HCT116 (cell line): ENCODE data around the gene PRKCH. TPM values are rescaled to one million over a fixed set of nuclear protein-coding genes. Genes with fewer than 3 reads are reported as not detected.

Experiments
- ATAC-seq: fragments of 200-7000 bp; cut with Tn5 transposase; 2 replicates; pipeline ENCODE4 v1.9.1; 2020; ENCODE audit warnings: mild to moderate bottlenecking, moderate library complexity
- BruUV-seq: library from RNA; stranded (reverse); fragments of 400-500 nt; replicated peaks from 2 replicates; lab custom pipeline; 2021; lab: Mats Ljungman, UMichigan
- CTCF ChIA-PET: fragments of 300-600 bp; sonication (Branson Sonifier 250); formaldehyde crosslinking; loops from one replicate; lab custom pipeline; 2021; ENCODE audit warnings: antibody characterized with exemption; lab: Charles Lee
- POLR2A ChIA-PET: fragments of 300-600, 350-600 bp; sonication (Branson Sonifier 250); formaldehyde crosslinking; loops from one replicate; lab custom pipeline; 2021; ENCODE audit warnings: antibody characterized with exemption; lab: Charles Lee
- RAD21 ChIA-PET, 2 experiments: fragments of 300-600 bp; sonication (Branson Sonifier 250); formaldehyde crosslinking; loops; one replicate each; lab custom pipeline; 2023; ENCODE audit warnings: low total read pairs in 2 of 2; ENCODE audit not compliant: uncharacterized antibody in 2 of 2, unreplicated experiment in 2 of 2, low non-redundant PET in 1 of 2; lab: Charles Lee
- DNase-seq: peaks from one replicate; pipeline ENCODE4 v3.0.0-alpha.2; 2010; ENCODE audit warnings: low read depth, low spot score
- H2AFZ ChIP-seq: fragments of 200-600 bp; shearing (Covaris generic), sonication (generic); 2 replicates; pipeline ENCODE4 v1.6.1; 2017; ENCODE audit warnings: low read depth, mixed run types, mixed read lengths, antibody characterized with exemption, low read length; ENCODE audit not compliant: poor library complexity, severe bottlenecking
- H3K27ac ChIP-seq: 2 replicates; pipeline ENCODE4 v1.5.1; 2012; ENCODE audit warnings: low read depth, low read length
- H3K27me3 ChIP-seq: fragments of 200-600 bp; sonication (generic); 2 replicates; pipeline ENCODE4 v1.6.1; 2016; ENCODE audit warnings: mixed run types, low read length, mixed read lengths; ENCODE audit not compliant: insufficient read depth
- H3K36me3 ChIP-seq, 2 experiments: fragments of 200-500 bp in 1 of 2; fragments of 200-600 bp in 1 of 2; sonication (Bioruptor generic) in 1 of 2; sonication (generic) in 1 of 2; 2 replicates each; pipeline versions ENCODE4 v1.5.1 to v1.6.1; 2014 to 2016; ENCODE audit warnings: low read length in 2 of 2, inconsistent platforms in 1 of 2, mixed read lengths in 1 of 2, mixed run types in 1 of 2; ENCODE audit not compliant: insufficient read depth in 2 of 2, control insufficient read depth in 1 of 2
- H3K4me1 ChIP-seq, 2 experiments: fragments of 200-600 bp in 1 of 2; sonication (generic) in 1 of 2; 2 replicates each; pipeline versions ENCODE4 v1.5.1 to v1.6.1; 2012 to 2017; ENCODE audit warnings: low read length in 2 of 2, inconsistent platforms in 1 of 2, mild to moderate bottlenecking in 1 of 2, mixed read lengths in 1 of 2, mixed run types in 1 of 2, moderate library complexity in 1 of 2; ENCODE audit not compliant: insufficient read depth in 2 of 2, control insufficient read depth in 1 of 2
- H3K4me2 ChIP-seq: fragments of 200-600 bp; sonication (generic); 2 replicates; pipeline ENCODE4 v1.6.1; 2017; ENCODE audit warnings: mixed run types, low read length, mixed read lengths
- H3K4me3 ChIP-seq, 2 experiments: fragments of 200-600 bp in 1 of 2; sonication (generic) in 1 of 2; replicated peaks in 1 of 2; 2 replicates each; pipeline ENCODE4 v1.5.1; 2011 to 2016; ENCODE audit warnings: low read length in 2 of 2, control low read depth in 1 of 2, low read depth in 1 of 2, mild to moderate bottlenecking in 1 of 2, mixed read lengths in 1 of 2, mixed run types in 1 of 2
- H3K79me2 ChIP-seq: fragments of 200-600 bp; sonication (generic); 2 replicates; pipeline ENCODE4 v1.6.1; 2017; ENCODE audit warnings: mild to moderate bottlenecking, mixed run types, low read length, moderate library complexity, mixed read lengths; ENCODE audit not compliant: insufficient read depth
- H3K9ac ChIP-seq: fragments of 200-600 bp; sonication (generic); 2 replicates; pipeline ENCODE4 v1.6.1; 2016; ENCODE audit warnings: low read length, mixed read lengths
- H3K9me2 ChIP-seq: fragments of 200-600 bp; sonication (generic), shearing (Covaris generic); 2 replicates; pipeline ENCODE4 v1.6.1; 2017; ENCODE audit warnings: mixed run types, mild to moderate bottlenecking, moderate library complexity; ENCODE audit not compliant: insufficient read depth
- H3K9me3 ChIP-seq, 2 experiments: fragments of 200-500 bp in 1 of 2; fragments of 200-600 bp in 1 of 2; sonication (Bioruptor generic) in 1 of 2; sonication (generic) in 1 of 2; 2 replicates each; pipeline ENCODE4 v1.6.1; 2014 to 2017; ENCODE audit warnings: low read length in 2 of 2, mixed read lengths in 2 of 2, inconsistent platforms in 1 of 2, low read depth in 1 of 2, mild to moderate bottlenecking in 1 of 2, mixed run types in 1 of 2, moderate library complexity in 1 of 2; ENCODE audit not compliant: control insufficient read depth in 1 of 2, insufficient read depth in 1 of 2
- H4K20me1 ChIP-seq: fragments of 200-600 bp; sonication (generic), shearing (Covaris generic); 2 replicates; pipeline ENCODE4 v1.6.1; 2017; ENCODE audit warnings: mixed run types, mild to moderate bottlenecking, moderate library complexity; ENCODE audit not compliant: insufficient read depth
- CEBPB ChIP-seq: IDR thresholded peaks from 2 replicates; pipeline ENCODE4 v1.6.1; 2012; ENCODE audit warnings: low read depth
- EGR1 ChIP-seq: IDR thresholded peaks from 2 replicates; pipeline ENCODE4 v1.6.1; 2012; ENCODE audit warnings: low read depth
- ELF1 ChIP-seq: IDR thresholded peaks from 2 replicates; pipeline ENCODE4 v1.6.1; 2012; ENCODE audit warnings: low read depth, borderline replicate concordance
- EZH2 ChIP-seq: fragments of 200-600 bp; sonication (generic); IDR thresholded peaks from 2 replicates; pipeline ENCODE4 v1.6.1; 2017; ENCODE audit warnings: antibody characterized with exemption, mixed run types
- FOSL1 ChIP-seq: IDR thresholded peaks from 2 replicates; pipeline ENCODE4 v1.6.1; 2012; ENCODE audit warnings: low read depth
- JUND ChIP-seq: IDR thresholded peaks from 2 replicates; pipeline ENCODE4 v1.6.1; 2012
- POLR2A ChIP-seq: IDR thresholded peaks from 2 replicates; pipeline ENCODE4 v1.7.0; 2011; ENCODE audit warnings: borderline replicate concordance; ENCODE audit not compliant: insufficient read depth, insufficient read length; ENCODE audit errors: extremely low read depth
- POLR2AphosphoS5 ChIP-seq: IDR thresholded peaks from 2 replicates; pipeline ENCODE4 v1.6.1; 2011; ENCODE audit warnings: mild to moderate bottlenecking, low read depth, low read length, moderate library complexity
- RAD21 ChIP-seq: IDR thresholded peaks from 2 replicates; pipeline ENCODE4 v1.6.1; 2012; ENCODE audit warnings: low read depth, mild to moderate bottlenecking
- SP1 ChIP-seq: IDR thresholded peaks from 2 replicates; pipeline ENCODE4 v1.6.1; 2012; ENCODE audit warnings: low read depth
- SRF ChIP-seq: IDR thresholded peaks from 2 replicates; pipeline ENCODE4 v1.6.1; 2012; ENCODE audit warnings: low read depth
- TCF7L2 ChIP-seq: IDR thresholded peaks from 2 replicates; pipeline ENCODE4 v1.7.0; 2011; ENCODE audit warnings: borderline replicate concordance, inconsistent platforms; ENCODE audit not compliant: insufficient read depth, insufficient read length; ENCODE audit errors: extremely low read depth
- ZFX ChIP-seq: fragments of 450-650 bp; IDR thresholded peaks from 2 replicates; pipeline ENCODE4 v1.6.1; 2017
- ZNF274 ChIP-seq: fragments of 200-500 bp; sonication (Bioruptor generic); IDR thresholded peaks from 2 replicates; pipeline ENCODE4 v1.6.1; 2014; ENCODE audit warnings: mild to moderate bottlenecking, low read depth, low read length, inconsistent platforms
- intact Hi-C: fragments of 100-400 bp; cut with micrococcal nuclease; formaldehyde crosslinking; loops from 2 replicates; pipeline ENCODE4 v1.10.0; 2022
- total RNA-seq: library from RNA; stranded (reverse); gene quantifications from one replicate; pipeline ENCODE4 v1.2.1, GENCODE V29; 2021; ENCODE audit not compliant: unreplicated experiment
- TF ChIP-seq, protein P1 (sequence below): IDR thresholded peaks from 2 replicates; pipeline ENCODE4 v1.6.1; 2012
- TF ChIP-seq, protein P2 (sequence below): IDR thresholded peaks from 2 replicates; pipeline ENCODE4 v1.6.1; 2012; ENCODE audit warnings: low read depth
- TF ChIP-seq, protein P3 (sequence below): IDR thresholded peaks from 2 replicates; pipeline ENCODE4 v1.6.1; 2011; ENCODE audit warnings: mild to moderate bottlenecking, low read length, moderate library complexity; ENCODE audit not compliant: insufficient replicate concordance; ENCODE audit errors: extremely low read depth
- TF ChIP-seq, protein P4 (sequence below): IDR thresholded peaks from 2 replicates; pipeline ENCODE4 v1.6.1; 2012

The PRKCH gene
- total RNA-seq, 1 experiment from 2014 or later: 16.6 TPM

DNA sequence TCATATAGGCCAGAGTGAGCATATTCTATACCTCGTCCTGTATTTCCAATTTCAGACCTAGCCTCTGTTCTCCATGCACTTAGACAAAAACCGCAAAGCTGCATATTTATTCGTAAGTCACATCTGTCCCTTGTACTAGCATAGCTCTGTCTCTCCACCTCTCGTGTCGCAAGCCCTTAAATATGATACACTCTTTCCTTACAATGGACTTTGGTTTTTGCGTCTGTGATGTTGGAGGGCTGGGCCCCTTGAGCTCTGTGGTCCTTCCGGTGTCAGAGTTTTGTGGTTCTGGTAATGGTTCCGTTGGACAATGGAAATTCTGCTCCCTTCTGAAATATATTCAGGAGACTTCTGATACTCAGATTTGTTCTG lies 11.3 kb downstream of the PRKCH start:
- Histone ChIP-seq H3K36me3 (no peaks in the 10 kb centered on the region), H3K9me2 (no peaks in the 10 kb centered on the region), H3K27ac (no peak overlapping the region), H4K20me1 (no peaks in the 10 kb centered on the region), H3K9ac (no peak overlapping the region), H3K9me3 (no peaks in the 10 kb centered on the region), H2AFZ (no peak overlapping the region), H3K79me2 (no peaks in the 10 kb centered on the region), H3K4me1 (peaks cover 0 to under 1% of the 10 kb centered on the region in 2 experiments; a peak in 2 of 4 replicates), H3K4me2 (no peak overlapping the region), H3K27me3 (no peaks in the 10 kb centered on the region), H3K4me3 (no peak overlapping the region)
- ATAC-seq (no peak), DNase-seq (no peak)
- no peak for TF ChIP-seq EZH2
- TF ChIP-seq, protein P1, sequence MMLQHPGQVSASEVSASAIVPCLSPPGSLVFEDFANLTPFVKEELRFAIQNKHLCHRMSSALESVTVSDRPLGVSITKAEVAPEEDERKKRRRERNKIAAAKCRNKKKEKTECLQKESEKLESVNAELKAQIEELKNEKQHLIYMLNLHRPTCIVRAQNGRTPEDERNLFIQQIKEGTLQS: no peak
- TF ChIP-seq EGR1: no peak
- no peak for TF ChIP-seq ZFX
- no peak for TF ChIP-seq POLR2AphosphoS5
- ChIA-PET POLR2A (no interaction called here), RAD21 (no interaction called here), CTCF (no interaction called here)
- no TSS peak for BruUV-seq
- intact Hi-C loops: no loop called here

DNA sequence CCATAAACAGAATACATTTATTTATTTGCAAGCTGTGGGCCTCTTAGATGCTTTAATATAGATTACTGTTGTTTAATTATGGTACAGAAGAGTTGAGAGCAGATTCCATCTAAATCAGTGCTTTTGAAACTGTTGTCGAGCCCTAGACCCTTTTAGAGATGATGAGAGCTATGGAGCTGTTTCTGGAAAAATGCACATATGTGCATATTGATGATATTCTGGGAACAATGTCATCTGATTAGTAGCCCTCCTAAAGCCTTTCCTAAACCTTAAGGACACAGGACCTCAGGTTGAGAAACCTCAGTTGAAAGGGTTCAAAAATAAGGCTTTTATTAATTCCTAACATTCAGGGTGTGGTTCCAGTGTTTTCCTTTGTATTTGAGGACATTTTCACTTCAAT lies 11.7 kb downstream of the PRKCH start:
- H3K9me3 ChIP-seq: no peaks in the 10 kb centered on the region
- no peak overlapping the region for H3K4me3 ChIP-seq
- RAD21 ChIA-PET: no interaction called here
- no TSS peak for BruUV-seq
- H3K27me3 ChIP-seq: no peaks in the 10 kb centered on the region
- no peak overlapping the region for H3K9ac ChIP-seq
- H3K4me2 ChIP-seq: no peak overlapping the region
- intact Hi-C loops: no loop called here
- H3K27ac ChIP-seq: no peak overlapping the region
- POLR2A ChIA-PET: no interaction called here
- no peak for DNase-seq
- H3K4me1 ChIP-seq: peaks cover 4 to 5% of the 10 kb centered on the region in 2 experiments; a peak in 3 of 4 replicates
- ATAC-seq: no peak
- no peak overlapping the region for H2AFZ ChIP-seq
- H3K36me3 ChIP-seq: no peaks in the 10 kb centered on the region
- CTCF ChIA-PET: no interaction called here
- no peaks in the 10 kb centered on the region for H4K20me1 ChIP-seq
- no peaks in the 10 kb centered on the region for H3K79me2 ChIP-seq
- H3K9me2 ChIP-seq: no peaks in the 10 kb centered on the region
- TF ChIP-seq POLR2AphosphoS5: no peak
- no peak for TF ChIP-seq FOSL1
- TF ChIP-seq SP1: no peak
- TF ChIP-seq, protein P2, sequence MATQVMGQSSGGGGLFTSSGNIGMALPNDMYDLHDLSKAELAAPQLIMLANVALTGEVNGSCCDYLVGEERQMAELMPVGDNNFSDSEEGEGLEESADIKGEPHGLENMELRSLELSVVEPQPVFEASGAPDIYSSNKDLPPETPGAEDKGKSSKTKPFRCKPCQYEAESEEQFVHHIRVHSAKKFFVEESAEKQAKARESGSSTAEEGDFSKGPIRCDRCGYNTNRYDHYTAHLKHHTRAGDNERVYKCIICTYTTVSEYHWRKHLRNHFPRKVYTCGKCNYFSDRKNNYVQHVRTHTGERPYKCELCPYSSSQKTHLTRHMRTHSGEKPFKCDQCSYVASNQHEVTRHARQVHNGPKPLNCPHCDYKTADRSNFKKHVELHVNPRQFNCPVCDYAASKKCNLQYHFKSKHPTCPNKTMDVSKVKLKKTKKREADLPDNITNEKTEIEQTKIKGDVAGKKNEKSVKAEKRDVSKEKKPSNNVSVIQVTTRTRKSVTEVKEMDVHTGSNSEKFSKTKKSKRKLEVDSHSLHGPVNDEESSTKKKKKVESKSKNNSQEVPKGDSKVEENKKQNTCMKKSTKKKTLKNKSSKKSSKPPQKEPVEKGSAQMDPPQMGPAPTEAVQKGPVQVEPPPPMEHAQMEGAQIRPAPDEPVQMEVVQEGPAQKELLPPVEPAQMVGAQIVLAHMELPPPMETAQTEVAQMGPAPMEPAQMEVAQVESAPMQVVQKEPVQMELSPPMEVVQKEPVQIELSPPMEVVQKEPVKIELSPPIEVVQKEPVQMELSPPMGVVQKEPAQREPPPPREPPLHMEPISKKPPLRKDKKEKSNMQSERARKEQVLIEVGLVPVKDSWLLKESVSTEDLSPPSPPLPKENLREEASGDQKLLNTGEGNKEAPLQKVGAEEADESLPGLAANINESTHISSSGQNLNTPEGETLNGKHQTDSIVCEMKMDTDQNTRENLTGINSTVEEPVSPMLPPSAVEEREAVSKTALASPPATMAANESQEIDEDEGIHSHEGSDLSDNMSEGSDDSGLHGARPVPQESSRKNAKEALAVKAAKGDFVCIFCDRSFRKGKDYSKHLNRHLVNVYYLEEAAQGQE: no peak
- TF ChIP-seq SRF: no peak
- TF ChIP-seq TCF7L2: no peak
- TF ChIP-seq, protein P3, sequence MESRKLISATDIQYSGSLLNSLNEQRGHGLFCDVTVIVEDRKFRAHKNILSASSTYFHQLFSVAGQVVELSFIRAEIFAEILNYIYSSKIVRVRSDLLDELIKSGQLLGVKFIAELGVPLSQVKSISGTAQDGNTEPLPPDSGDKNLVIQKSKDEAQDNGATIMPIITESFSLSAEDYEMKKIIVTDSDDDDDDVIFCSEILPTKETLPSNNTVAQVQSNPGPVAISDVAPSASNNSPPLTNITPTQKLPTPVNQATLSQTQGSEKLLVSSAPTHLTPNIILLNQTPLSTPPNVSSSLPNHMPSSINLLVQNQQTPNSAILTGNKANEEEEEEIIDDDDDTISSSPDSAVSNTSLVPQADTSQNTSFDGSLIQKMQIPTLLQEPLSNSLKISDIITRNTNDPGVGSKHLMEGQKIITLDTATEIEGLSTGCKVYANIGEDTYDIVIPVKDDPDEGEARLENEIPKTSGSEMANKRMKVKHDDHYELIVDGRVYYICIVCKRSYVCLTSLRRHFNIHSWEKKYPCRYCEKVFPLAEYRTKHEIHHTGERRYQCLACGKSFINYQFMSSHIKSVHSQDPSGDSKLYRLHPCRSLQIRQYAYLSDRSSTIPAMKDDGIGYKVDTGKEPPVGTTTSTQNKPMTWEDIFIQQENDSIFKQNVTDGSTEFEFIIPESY: no peak
- no peak for TF ChIP-seq ELF1
- no peak for TF ChIP-seq CEBPB
- no peak for TF ChIP-seq ZNF274
- no peak for TF ChIP-seq JUND
- TF ChIP-seq RAD21: no peak
- TF ChIP-seq, protein P4, sequence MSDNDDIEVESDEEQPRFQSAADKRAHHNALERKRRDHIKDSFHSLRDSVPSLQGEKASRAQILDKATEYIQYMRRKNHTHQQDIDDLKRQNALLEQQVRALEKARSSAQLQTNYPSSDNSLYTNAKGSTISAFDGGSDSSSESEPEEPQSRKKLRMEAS: no peak
- TF ChIP-seq EGR1: no peak
- TF ChIP-seq POLR2A: no peak
